HepG2 (cell line): ENCODE data around the gene ADAMTS12. TPM values are rescaled to one million over a fixed set of nuclear protein-coding genes. Genes with fewer than 3 reads are reported as not detected.
"Not testable (repeated sequence)": the region's sequence is repeated elsewhere in the genome, so short reads cannot be mapped to it uniquely, and the experiment has no call there.

Experiments used
- ATAC-seq: fragments of 200-7000 bp; cut with Tn5 transposase; 3 replicates; pipeline ENCODE4 v1.9.1; 2020; ENCODE audit warnings: mild to moderate bottlenecking, moderate library complexity
- BruUV-seq: library from RNA; stranded (reverse); fragments of 400-500 nt; replicated peaks from 2 replicates; lab custom pipeline; 2021; lab: Mats Ljungman, UMichigan
- CTCF ChIA-PET: fragments of 300-600 bp; formaldehyde crosslinking; extraction: SDS; loops from one replicate; lab custom pipeline; 2021; ENCODE audit warnings: low total read pairs, inconsistent platforms, low intra/inter-chr PET ratio; lab: Yijun Ruan, JAX
- POLR2A ChIA-PET: fragments of 350-600 bp; sonication (Branson Sonifier 250); formaldehyde crosslinking; loops from one replicate; lab custom pipeline; 2020; ENCODE audit warnings: antibody characterized with exemption, inconsistent platforms; lab: Yijun Ruan, JAX
- DNase-seq: peaks from one replicate; pipeline ENCODE4 v3.0.0-alpha.2; 2015; ENCODE audit warnings: low spot score
- FAIRE-seq: peaks from 3 replicates; lab custom pipeline; 2011; peaks lifted over from hg19 to GRCh38; lab: Jason Lieb, UNC
- H2AFZ ChIP-seq: one replicate; pipeline ENCODE4 v1.6.1; 2011; ENCODE audit warnings: low read length, inconsistent platforms
- H3K27ac ChIP-seq: fragments of 300-600 bp; 3 replicates; pipeline ENCODE4 v1.8.0; 2011; ENCODE audit warnings: mixed run types, mild to moderate bottlenecking, mixed read lengths, low read length, inconsistent platforms; ENCODE audit not compliant: insufficient read depth; ENCODE audit errors: extremely low read length
- H3K27me3 ChIP-seq, 2 experiments: fragments of 200-600 bp in 1 of 2; 2 replicates in 1 of 2; 3 replicates in 1 of 2; pipeline versions ENCODE4 v1.6.0 to v1.8.0; 2011; ENCODE audit warnings: low read length in 2 of 2, mild to moderate bottlenecking in 2 of 2, moderate library complexity in 2 of 2, inconsistent platforms in 1 of 2; ENCODE audit not compliant: insufficient read depth in 2 of 2, control insufficient read depth in 1 of 2
- H3K36me3 ChIP-seq, 2 experiments: fragments of 200-600 bp in 1 of 2; replicated peaks in 1 of 2; 2 replicates in 1 of 2; 3 replicates in 1 of 2; pipeline versions ENCODE4 v1.5.1 to v1.8.0; 2011; ENCODE audit warnings: low read length in 2 of 2, inconsistent platforms in 1 of 2; ENCODE audit not compliant: insufficient read depth in 2 of 2, control insufficient read depth in 1 of 2
- H3K4me1 ChIP-seq: 2 replicates; pipeline ENCODE4 v1.5.1; 2012; ENCODE audit warnings: low read length, inconsistent platforms; ENCODE audit not compliant: insufficient read depth
- H3K4me2 ChIP-seq: 2 replicates; pipeline ENCODE4 v1.6.0; 2011; ENCODE audit warnings: low read depth, low read length, inconsistent platforms
- H3K4me3 ChIP-seq, 3 experiments: fragments of 200-600 bp in 1 of 3; sonication (generic), shearing (Covaris generic) in 1 of 3; replicated peaks in 1 of 3; 2 replicates each; pipeline ENCODE4 v1.5.1; 2011 to 2016; ENCODE audit warnings: low read length in 3 of 3, inconsistent platforms in 2 of 3, low read depth in 2 of 3, mild to moderate bottlenecking in 2 of 3, control low read depth in 1 of 3, mixed read lengths in 1 of 3; ENCODE audit not compliant: insufficient read depth in 1 of 3
- H3K79me2 ChIP-seq: one replicate; pipeline ENCODE4 v1.6.1; 2011; ENCODE audit warnings: low read length, inconsistent platforms; ENCODE audit not compliant: insufficient read depth
- H3K9ac ChIP-seq: 2 replicates; pipeline ENCODE4 v1.6.0; 2011; ENCODE audit warnings: mild to moderate bottlenecking, low read depth, low read length, inconsistent platforms; ENCODE audit not compliant: insufficient read depth
- H3K9me3 ChIP-seq: 2 replicates; pipeline ENCODE4 v1.5.1; 2012; ENCODE audit warnings: mild to moderate bottlenecking, low read length
- H4K20me1 ChIP-seq: 2 replicates; pipeline ENCODE4 v1.6.0; 2011; ENCODE audit warnings: inconsistent platforms, mild to moderate bottlenecking, low read length, moderate library complexity; ENCODE audit not compliant: insufficient read depth
- NFRKB ChIP-seq: fragments of 450-650 bp; IDR thresholded peaks from 2 replicates; pipeline ENCODE4 v1.6.1; 2017
- NR1H2 ChIP-seq: sonication (generic); formaldehyde crosslinking; IDR thresholded peaks from 2 replicates; pipeline ENCODE4 v1.8.1; 2022; ENCODE audit warnings: low read depth, missing genetic modification reagents, borderline replicate concordance
- POGZ ChIP-seq: sonication (generic); formaldehyde crosslinking; IDR thresholded peaks from 2 replicates; pipeline ENCODE4 v1.4.0; 2020; ENCODE audit warnings: mild to moderate bottlenecking, missing genetic modification reagents
- ZFYVE20 ChIP-seq: sonication (generic); formaldehyde crosslinking; IDR thresholded peaks from 2 replicates; pipeline ENCODE4 v1.8.0; 2023; ENCODE audit warnings: low read depth, mild to moderate bottlenecking, moderate library complexity, missing genetic modification reagents, borderline replicate concordance
- ZNF441 ChIP-seq: sonication (generic); formaldehyde crosslinking; IDR thresholded peaks from 2 replicates; pipeline ENCODE4 v1.7.0; 2021; ENCODE audit warnings: missing genetic modification reagents, borderline replicate concordance
- WGBS: methylation state at CpG from one replicate; pipeline ENCODE4 v1.1.6; 2017; ENCODE audit warnings: low lambda C conversion rate; 5-methylcytosine and 5-hydroxymethylcytosine counted together
- in situ Hi-C: cut with HindIII; loops from 2 replicates; pipeline ENCODE4 v1.10.0; 2017; ENCODE audit warnings: low pct_unique_long_range_greater_than_20kb; ENCODE audit not compliant: extremely low pct_ligation_motif_present
- intact Hi-C: fragments of 100-400 bp; cut with micrococcal nuclease; formaldehyde crosslinking; loops from one replicate; pipeline ENCODE4 v1.10.0; 2022; ENCODE audit not compliant: unreplicated experiment
- polyA plus RNA-seq, 8 experiments: library from polyadenylated mRNA; depleted of rRNA in 3 of 8; stranded (reverse) in 7 of 8; unstranded in 1 of 8; fragments of >200 nt; fragmentation: Illumina TruSeq in 4 of 8; extraction: Trizol in 4 of 8; gene quantifications; 2 replicates each; pipeline versions ENCODE4 v1.2.1 to v1.2.3, GENCODE V29; 2011 to 2016; ENCODE audit warnings: low read depth in 4 of 8, missing spikeins in 1 of 8, mixed read lengths in 1 of 8; ENCODE audit not compliant: insufficient read depth in 1 of 8
- total RNA-seq, 5 experiments: library from RNA; depleted of rRNA; stranded (reverse); fragments of >200 nt; fragmentation: Illumina TruSeq; extraction: Trizol; gene quantifications; 2 replicates each; pipeline ENCODE4 v1.2.3, GENCODE V29; 2016; ENCODE audit warnings: low read depth in 1 of 5
- TF ChIP-seq, protein P1 (sequence below): sonication (generic); formaldehyde crosslinking; IDR thresholded peaks from 2 replicates; pipeline ENCODE4 v1.8.1; 2023; ENCODE audit warnings: missing genetic modification reagents, inconsistent platforms, borderline replicate concordance
- TF ChIP-seq, protein P2 (sequence below): sonication (generic); formaldehyde crosslinking; IDR thresholded peaks from 2 replicates; pipeline ENCODE4 v1.4.0; 2020; ENCODE audit warnings: low read depth, mild to moderate bottlenecking, missing genetic modification reagents

The ADAMTS12 gene
- total and polyA plus RNA-seq, 2 of the 13 experiments (the other 11 are each of a cell fraction or from before 2014, with no cell fraction given), result 0.03 TPM; not detected in 1

DNA sequence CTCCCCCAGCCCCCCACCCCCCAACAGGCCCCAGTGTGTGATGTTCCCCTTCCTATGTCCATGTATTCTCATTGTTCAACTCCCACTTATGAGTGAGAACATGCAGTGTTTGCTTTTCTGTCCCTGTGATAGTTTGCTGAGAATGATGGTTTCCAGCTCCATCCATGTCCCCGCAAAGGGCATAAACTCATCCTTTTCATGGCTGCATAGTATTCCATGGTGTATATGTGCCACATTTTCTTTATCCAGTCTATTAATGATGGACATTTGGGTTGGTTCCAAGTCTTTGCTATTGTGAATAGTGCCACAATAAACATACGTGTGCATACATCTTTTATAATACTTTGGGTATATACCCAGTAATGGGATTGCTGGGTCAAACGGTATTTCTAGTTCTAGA, 23.1 kb upstream of the ADAMTS12 start:
- H2AFZ ChIP-seq, H3K27ac ChIP-seq, DNase-seq, in situ Hi-C loops, H3K79me2 ChIP-seq, POLR2A ChIA-PET, H3K27me3 ChIP-seq, H3K4me2 ChIP-seq, H3K36me3 ChIP-seq, intact Hi-C loops, H3K4me3 ChIP-seq, H4K20me1 ChIP-seq, H3K4me1 ChIP-seq, H3K9ac ChIP-seq, BruUV-seq, ATAC-seq, CTCF ChIA-PET, H3K9me3 ChIP-seq, FAIRE-seq: not testable (repeated sequence)
- 14% methylated on average over 3 of the region's 3 CpGs for WGBS

DNA sequence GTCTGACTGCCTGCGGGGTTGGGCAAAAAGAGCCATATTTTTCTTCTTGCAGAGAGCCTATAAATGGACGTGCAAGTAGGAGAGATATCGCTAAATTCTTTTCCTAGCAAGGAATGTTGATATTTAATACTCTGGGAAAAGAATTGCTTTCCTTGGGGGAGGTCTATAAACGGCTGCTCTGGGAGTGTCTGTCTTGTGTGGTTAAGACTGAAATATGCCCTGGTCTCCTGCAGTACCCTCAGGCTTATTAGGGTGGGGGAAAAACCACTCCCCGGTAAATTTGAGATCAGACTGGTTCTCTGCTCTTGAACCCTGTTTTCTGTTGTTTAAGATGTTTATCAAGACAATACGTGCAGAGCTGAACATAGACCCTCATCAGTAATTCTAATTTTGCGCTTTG, 14.5 kb upstream of the ADAMTS12 start:
- BruUV-seq, H3K9ac ChIP-seq, FAIRE-seq, H3K27me3 ChIP-seq, H3K4me3 ChIP-seq, H2AFZ ChIP-seq, H3K4me2 ChIP-seq, POLR2A ChIA-PET, H4K20me1 ChIP-seq, in situ Hi-C loops, intact Hi-C loops, H3K27ac ChIP-seq, ATAC-seq, CTCF ChIA-PET, H3K36me3 ChIP-seq, DNase-seq, H3K4me1 ChIP-seq, H3K79me2 ChIP-seq: not testable (repeated sequence)
- H3K9me3 ChIP-seq, result peaks cover 24% of the 10 kb centered on the region
- WGBS, result 22% methylated on average over 7 of the region's 7 CpGs

DNA sequence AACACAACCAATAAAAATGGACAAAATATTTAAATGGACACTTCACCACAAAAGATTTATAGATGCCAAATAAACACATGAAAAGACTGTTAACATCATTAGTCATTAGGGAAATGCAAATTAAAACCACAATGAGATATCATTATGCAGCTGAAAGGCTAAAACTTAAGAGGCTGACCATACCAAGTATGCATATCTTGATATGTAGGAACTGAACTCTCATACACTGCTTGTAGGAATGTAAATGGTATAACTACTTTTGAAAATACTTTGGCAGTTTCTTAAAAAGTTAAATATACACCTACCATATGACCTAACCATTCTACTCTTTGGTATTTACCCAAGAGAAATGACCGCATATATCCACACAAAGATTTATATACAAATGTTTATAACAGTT, 13.6 kb upstream of the ADAMTS12 start:
- POLR2A ChIA-PET, result no interaction called here
- 35% methylated on average over 1 of the region's 1 CpG for WGBS
- BruUV-seq, result no TSS peak
- no peak for TF ChIP-seq NFRKB
- TF ChIP-seq, protein P1, sequence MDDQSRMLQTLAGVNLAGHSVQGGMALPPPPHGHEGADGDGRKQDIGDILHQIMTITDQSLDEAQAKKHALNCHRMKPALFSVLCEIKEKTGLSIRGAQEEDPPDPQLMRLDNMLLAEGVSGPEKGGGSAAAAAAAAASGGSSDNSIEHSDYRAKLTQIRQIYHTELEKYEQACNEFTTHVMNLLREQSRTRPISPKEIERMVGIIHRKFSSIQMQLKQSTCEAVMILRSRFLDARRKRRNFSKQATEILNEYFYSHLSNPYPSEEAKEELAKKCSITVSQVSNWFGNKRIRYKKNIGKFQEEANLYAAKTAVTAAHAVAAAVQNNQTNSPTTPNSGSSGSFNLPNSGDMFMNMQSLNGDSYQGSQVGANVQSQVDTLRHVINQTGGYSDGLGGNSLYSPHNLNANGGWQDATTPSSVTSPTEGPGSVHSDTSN (CRISPR knock-in tag), result no peak
- TF ChIP-seq, protein P2, sequence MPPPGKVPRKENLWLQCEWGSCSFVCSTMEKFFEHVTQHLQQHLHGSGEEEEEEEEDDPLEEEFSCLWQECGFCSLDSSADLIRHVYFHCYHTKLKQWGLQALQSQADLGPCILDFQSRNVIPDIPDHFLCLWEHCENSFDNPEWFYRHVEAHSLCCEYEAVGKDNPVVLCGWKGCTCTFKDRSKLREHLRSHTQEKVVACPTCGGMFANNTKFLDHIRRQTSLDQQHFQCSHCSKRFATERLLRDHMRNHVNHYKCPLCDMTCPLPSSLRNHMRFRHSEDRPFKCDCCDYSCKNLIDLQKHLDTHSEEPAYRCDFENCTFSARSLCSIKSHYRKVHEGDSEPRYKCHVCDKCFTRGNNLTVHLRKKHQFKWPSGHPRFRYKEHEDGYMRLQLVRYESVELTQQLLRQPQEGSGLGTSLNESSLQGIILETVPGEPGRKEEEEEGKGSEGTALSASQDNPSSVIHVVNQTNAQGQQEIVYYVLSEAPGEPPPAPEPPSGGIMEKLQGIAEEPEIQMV (CRISPR knock-in tag), result no peak
- no peak for TF ChIP-seq ZFYVE20
- TF ChIP-seq ZNF441 (CRISPR knock-in tag), result no peak
- TF ChIP-seq POGZ (CRISPR knock-in tag), result no peak
- TF ChIP-seq NR1H2, result no peak

More for the DNA sequence above, 13.6 kb upstream of the ADAMTS12 start:
- H3K4me1 ChIP-seq, result no peaks in the 10 kb centered on the region
- H4K20me1 ChIP-seq, result no peaks in the 10 kb centered on the region
- H3K36me3 ChIP-seq, result no peaks in the 10 kb centered on the region
- CTCF ChIA-PET, result no interaction called here
- H2AFZ ChIP-seq, result no peak overlapping the region
- intact Hi-C loops, result no loop called here
- DNase-seq (no peak), ATAC-seq (no peak), FAIRE-seq (no peak)
- no peak overlapping the region for H3K27ac ChIP-seq
- H3K9ac ChIP-seq, result no peak overlapping the region
- no peak overlapping the region for H3K4me3 ChIP-seq
- H3K79me2 ChIP-seq, result no peaks in the 10 kb centered on the region
- peaks cover 24% of the 10 kb centered on the region for H3K9me3 ChIP-seq
- H3K4me2 ChIP-seq, result no peak overlapping the region
- no peaks in the 10 kb centered on the region for H3K27me3 ChIP-seq
- in situ Hi-C loops, result no loop called here
